Activated CD8-positive, alpha-beta memory T cell treated with anti-CD3 and anti-CD28 coated beads, Interleukin-2, amount 50 U/mL, for 24 hours (primary cell): ENCODE data around the gene ADI1.
A peak's percentile ranks its signal among the peaks of the same experiment; 100 is the strongest.
"Not testable (repeated sequence)": the region's sequence is repeated elsewhere in the genome, so short reads cannot be mapped to it uniquely, and the experiment has no call there.

ENCODE experiments used
- DNase-seq: peaks from one replicate; pipeline ENCODE4 v3.0.0-alpha.2; 2020; ENCODE audit errors: extremely low read depth

The ADI1 gene

DNA sequence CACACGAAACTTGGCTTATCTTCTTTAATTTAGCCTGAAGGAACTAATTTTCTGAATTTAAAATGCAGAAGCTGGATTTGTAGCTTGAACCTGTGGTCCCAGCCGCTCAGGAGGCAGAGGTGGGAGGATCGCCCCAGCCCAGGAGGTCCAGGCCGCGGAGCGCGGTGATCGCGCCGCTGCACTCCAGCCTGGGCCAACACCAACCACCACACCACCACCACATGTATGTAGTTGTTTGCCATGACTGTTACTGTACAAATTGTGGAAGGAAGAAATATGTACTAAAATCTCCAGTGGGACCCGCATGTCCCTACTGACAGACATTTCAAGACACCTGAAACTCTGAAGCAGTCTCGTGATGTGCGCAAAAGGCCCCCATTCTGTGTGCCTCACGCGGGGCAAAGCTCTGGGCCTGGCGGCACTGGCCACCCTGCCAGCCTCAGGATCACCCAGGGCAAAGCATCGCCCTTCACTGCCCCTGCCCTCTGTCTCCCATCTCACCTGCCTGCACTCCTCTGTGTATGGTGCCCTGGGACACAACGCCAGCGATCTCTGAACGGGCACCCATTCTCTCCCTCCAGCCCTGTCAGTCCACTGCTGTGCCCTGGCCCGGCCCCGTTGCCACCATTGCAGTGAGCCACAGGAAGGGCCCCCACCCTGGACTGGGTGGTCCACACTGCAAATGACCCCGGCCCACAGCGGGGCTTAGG, 10.1 kb upstream of the ADI1 start:
- no peak for DNase-seq

DNA sequence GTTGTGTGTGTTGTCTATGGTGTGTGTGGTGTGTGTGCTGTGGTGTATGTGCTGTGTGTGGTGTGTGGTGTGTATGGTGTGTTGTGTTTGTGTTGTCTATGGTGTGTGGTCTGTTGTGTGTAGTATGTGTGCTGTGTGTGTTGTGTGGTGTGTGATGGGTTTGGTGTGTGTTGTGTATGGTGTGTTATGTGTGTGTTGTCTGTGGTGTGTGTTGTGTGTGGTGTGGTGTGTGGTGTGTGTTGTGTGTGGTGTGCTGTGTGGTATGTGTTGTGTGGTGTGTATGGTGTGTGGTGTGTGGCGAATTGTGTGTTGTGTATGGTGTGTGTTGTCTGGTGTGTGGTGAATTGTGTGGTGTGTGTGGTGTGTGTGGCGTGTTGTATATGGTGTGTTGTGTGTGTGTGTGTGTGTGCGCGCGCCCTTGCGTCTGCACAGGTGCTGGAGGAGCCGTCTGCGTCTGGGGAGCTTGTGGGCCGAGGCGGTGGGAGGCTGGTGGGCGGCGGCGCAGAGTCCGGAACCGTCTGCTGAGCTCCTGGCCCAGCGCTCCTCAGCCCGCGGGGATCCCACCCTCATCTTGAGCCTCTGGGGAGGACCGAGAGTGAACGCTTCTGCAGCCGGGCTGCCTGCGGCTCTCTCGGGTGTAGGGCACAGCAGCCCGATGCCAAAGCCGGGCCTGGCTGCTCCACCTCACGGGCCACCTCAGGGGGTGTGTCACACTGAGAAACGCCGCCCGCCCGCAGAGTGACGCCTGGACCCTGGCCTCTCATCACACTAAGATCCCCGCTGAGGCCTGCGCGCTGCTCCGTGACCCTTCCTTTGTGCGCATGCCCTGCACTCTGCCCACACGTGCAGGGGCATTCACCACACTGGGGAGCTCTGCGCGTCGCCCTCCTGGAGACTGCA, 8.8 kb upstream of the ADI1 start:
- DNase-seq = no peak

GRCh38 chr2:3526871-3527270, 7.5 kb upstream of the ADI1 start:
- DNase-seq = no peak

DNA sequence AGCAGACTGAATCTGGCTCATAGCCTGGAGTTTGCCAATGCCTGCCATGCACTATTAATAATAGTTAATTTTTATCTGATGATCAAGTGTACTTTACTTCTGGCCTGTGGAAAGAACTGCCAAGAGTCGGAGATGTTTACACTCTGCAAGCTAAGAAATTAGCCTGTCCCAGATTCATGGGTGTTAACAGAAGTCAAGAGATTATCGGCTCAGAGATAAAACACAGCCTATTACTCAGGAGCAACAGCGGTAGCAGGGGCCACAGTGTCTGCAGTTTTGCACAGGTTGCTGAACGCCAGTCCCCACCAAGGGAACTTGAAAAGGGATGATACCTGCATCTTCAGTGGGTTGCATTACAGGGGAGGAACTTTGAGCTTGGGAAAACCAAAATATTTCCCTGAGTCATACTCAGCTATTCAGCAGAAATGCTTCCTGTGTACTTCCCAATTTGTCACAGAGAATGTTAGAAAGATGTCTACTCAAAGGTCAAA, 4.3 kb upstream of the ADI1 start:
- DNase-seq = no peak

DNA sequence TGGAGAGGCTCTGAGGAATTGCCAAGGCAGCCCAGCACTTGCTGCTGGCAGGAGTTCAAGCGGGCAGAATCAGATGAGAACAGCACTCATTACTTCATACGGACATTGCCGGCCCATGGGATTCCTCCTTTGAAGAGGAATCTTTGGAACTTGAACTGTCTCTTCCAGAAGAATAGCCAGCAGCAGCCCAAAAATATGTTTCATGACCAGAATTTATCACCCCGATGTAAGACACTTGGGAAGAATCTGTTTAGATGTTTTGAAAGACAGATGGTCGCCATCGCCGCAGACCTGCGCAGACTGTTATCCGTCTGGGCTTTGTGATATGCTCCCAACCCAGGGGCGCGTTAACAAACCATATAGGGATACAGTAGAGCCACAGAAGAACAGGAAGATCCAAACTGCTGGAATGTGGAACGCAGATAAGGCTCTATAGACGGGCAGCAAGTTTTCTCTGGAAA, 3.7 kb upstream of the ADI1 start:
- DNase-seq = no peak

- no peak for DNase-seq
Measured at GRCh38 chr2:3520591-3520990, 1.3 kb upstream of the ADI1 start.

DNA sequence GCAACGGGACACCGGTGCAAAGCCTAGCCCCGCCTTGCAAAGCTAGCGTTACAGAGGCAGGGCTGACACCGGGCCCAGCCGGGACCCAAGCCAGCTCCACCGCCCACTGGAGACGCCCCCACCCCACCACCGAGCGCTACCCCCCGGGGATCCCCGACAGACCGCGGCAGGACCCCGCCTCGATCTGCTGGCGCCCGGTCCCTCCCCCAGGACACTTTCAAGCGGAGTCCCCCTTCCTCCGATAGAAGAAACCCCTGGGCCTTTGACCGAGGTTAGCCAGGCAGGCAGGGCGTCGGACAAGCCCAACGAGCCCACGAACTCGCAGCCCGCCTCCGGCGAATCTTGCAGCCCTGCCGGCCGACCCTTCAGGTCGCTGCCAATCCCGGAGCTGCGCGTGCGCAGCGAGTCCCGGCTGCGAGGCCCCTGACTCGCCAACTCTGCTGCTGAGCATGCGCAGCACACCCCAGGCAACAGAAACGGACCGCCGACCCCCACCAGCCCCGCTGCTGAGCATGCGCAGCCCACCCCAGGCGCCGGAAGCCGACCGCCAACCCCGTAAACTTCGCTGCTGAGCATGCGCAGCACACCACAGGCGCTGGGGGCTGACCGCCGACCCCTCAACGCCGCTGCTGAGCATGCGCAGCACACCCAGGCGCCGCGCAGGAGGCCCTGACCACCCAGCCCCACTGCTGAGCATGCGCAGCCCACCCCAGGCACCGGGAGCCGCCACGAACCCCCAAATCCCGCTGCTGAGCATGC, 656 bp downstream of the ADI1 start:
- DNase-seq = peak; percentile 94

- no peak for DNase-seq
Measured at GRCh38 chr2:3517948-3518495, 1.3 kb downstream of the ADI1 start.

DNA sequence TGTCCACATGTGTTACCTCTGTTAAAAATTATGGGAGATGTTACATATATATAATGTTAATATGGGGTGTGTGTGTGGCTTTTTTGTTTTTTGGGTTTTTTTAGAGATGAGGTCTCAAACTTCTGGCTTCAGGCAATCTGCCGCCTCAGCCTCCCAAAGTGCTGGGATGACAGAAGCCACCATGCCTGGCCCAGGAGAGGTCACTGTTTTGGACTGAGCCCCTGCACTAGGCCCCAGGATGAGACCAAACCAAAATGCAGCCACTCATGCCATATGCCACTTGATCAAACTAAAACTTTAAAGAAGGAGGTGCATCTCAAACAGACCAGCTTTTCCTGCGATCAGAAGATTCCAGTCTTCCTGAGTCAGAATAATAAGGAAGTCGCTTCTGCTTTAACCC, 2.5 kb downstream of the ADI1 start:
- no peak for DNase-seq

DNA sequence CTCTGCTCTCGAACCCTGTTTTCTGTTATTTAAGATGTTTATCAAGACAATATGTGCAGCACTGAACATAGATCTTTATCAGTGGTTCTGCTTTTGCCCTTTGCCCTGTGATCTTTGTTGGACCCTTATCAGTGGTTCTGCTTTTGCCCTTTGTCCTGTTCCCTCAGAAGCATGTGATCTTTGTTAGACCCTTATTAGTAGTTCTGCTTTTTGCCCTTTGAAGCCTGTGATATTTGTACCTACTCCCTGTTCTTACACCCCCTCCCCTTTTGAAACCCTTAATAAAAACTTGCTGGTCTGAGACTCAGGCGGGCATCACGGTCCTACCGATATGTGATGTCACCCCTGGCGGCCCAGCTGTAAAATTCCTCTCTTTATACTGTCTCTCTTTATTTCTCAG, 3.9 kb downstream of the ADI1 start:
- not testable (repeated sequence) for DNase-seq

- no peak for DNase-seq
Measured at GRCh38 chr2:3513026-3513810, 6.1 kb downstream of the ADI1 start.

DNA sequence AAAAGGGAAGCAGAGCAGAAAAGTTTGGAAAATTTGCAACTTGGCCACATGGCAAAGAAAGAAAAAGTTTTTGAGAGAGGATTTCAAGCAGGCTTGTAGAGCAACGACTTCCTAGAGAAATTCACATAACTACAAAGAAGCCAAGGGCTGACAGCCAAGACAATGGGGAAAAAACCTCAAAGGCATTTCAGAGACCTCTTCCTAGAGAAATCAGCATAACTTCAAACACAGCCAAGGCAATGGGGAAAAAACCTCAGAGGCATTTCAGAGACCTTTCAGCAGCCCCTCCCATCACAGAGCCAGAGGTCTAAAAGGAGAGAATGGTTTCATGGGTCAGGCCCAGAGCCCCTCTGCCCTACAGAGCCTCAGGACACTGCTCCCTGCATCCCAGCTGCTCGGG, 7.2 kb downstream of the ADI1 start:
- no peak for DNase-seq

GRCh38 chr2:3505771-3506170, 13.6 kb downstream of the ADI1 start:
- DNase-seq = no peak

GRCh38 chr2:3504741-3505140, 14.6 kb downstream of the ADI1 start:
- DNase-seq = no peak

DNA sequence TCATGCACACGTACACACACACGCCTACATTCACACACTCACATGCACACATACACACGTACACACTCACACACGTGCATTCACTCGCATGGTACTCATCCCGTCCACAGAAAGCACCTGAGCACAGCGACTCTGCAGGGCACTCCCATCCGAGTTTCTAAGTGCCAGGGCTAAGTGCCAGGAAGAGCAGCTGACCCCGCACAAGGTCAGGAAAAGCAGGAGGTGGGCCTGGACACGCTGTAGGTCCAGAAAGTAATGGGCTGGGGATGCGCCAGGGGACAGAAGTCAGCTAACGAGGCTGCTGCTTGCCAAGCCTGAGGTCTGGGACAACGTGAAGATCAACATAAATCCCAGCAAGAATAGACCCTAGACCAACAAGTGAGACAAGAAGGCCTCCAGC, 15.8 kb downstream of the ADI1 start:
- no peak for DNase-seq

DNA sequence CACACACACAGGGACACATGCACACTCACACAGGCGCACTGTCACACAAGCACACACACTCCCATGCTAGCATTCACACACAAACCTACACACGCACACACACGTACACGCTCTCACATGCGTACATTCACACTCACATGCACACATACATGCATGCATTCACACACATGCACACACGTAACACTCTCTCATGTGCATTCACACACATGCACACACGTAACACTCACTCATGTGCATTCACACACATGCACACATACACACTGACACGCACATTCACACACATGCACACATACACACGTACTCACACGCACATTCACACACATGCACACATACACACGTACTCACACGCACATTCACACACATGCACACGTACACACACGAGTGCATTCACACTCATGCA, 16.3 kb downstream of the ADI1 start:
- DNase-seq = no peak

- no peak for DNase-seq
Measured at GRCh38 chr2:3500326-3500899, 18.9 kb downstream of the ADI1 start.

DNA sequence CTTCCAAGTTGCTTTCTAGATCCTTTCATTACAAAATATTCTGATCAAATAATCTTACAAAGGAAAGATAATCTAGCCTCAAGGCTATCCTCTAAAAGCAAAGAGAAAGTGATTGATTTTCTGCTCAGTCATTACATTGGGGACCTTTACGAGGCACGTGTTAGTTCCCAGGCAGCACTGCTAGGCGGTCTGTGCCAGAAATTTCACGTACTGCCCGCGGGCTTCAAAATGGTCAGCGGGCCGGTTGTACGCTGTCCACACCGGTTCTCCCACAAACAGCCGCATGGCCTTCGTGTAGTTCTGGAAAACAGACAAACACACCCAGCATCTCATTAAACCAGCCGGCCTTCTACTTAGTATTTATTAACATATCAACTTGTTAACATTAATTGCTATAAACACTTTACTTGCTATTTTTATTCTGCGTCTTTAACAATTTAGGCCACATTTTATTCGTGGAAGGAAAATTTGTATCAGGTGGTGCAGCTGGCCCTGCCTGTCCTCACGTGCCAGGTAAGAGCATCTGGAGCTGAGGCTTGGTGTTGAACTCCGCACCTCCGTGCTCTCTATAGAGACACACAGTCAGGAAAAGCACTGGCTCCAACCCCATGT, 20.4 kb downstream of the ADI1 start:
- DNase-seq = no peak

GRCh38 chr2:3496708-3497080, 22.6 kb downstream of the ADI1 start:
- DNase-seq = not testable (repeated sequence)

GRCh38 chr2:3494984-3495666, 24.2 kb downstream of the ADI1 start:
- no peak for DNase-seq
